A673 (cell line): ENCODE measurements around the gene PTCD3.

Experiments used
- CTCF ChIP-seq: fragments of 300-800, 200-600 bp; sonication (generic); conservative IDR thresholded peaks from 2 replicates; pipeline ENCODE4 v1.5.1; 2017; ENCODE audit warnings: low read depth, mild to moderate bottlenecking, antibody characterized with exemption, low read length, moderate library complexity, mixed read lengths
- EZH2 ChIP-seq: fragments of 200-600 bp; sonication (generic); IDR thresholded peaks from 2 replicates; pipeline ENCODE4 v1.6.1; 2017; ENCODE audit warnings: borderline replicate concordance, low read depth, mild to moderate bottlenecking, mixed read lengths, antibody characterized with exemption, low read length; ENCODE audit not compliant: poor library complexity, severe bottlenecking

- TF ChIP-seq CTCF (no peak), EZH2 (no peak)
Measured at GRCh38 chr2:86068648-86069047, 37.4 kb upstream of the PTCD3 start.
